ENCODE results near the gene COP1. TPM values are rescaled to one million over a fixed set of nuclear protein-coding genes. Genes with fewer than 3 reads are reported as not detected.

The COP1 gene
- total and polyA plus RNA-seq, 2 of the 4 experiments (the other 2 are of a cell fraction): 17.8 to 35.0 TPM

GRCh38 chr1:176216031-176216430 is 8.9 kb upstream of the COP1 start:
- no peak overlapping the region for H3K14ac ChIP-seq (replicated peaks; ENCODE audit: low read depth, low read length)
- no peak overlapping the region for H4K91ac ChIP-seq (ENCODE audit: insufficient read depth, low read depth, low read length)
- no TSS peak for BruUV-seq (replicated peaks)
- H3K27me3 ChIP-seq (ENCODE audit: control insufficient read depth, insufficient read depth, low read length): no peaks in the 10 kb centered on the region
- DNase-seq (no peak), ATAC-seq (ENCODE audit: low read depth) (no peak)
- ChIA-PET POLR2A (ENCODE audit: unreplicated experiment) (no interaction called here), CTCF (no interaction called here)
- H2BK5ac ChIP-seq (ENCODE audit: low read depth, low read length, poor library complexity, severe bottlenecking): no peak overlapping the region
- no peaks in the 10 kb centered on the region for H3K36me3 ChIP-seq (ENCODE audit: control insufficient read depth, insufficient read depth, low read length)
- H2BK20ac ChIP-seq (ENCODE audit: low read depth, low read length): no peak overlapping the region
- TF ChIP-seq MAZ (IDR thresholded peaks at IDR 0.05; ENCODE audit: borderline replicate concordance, low read depth, low read length) (no peak), MXI1 (IDR thresholded peaks at IDR 0.05; ENCODE audit: borderline replicate concordance, low read depth, low read length) (no peak), ELK1 (IDR thresholded peaks at IDR 0.05; ENCODE audit: borderline replicate concordance, low read depth, low read length) (no peak), RFX5 (IDR thresholded peaks at IDR 0.05; ENCODE audit: low read depth, low read length) (no peak), USF2 (IDR thresholded peaks at IDR 0.05; ENCODE audit: low read depth, low read length) (no peak), SMC3 (IDR thresholded peaks at IDR 0.05; ENCODE audit: low read depth, low read length) (no peak), FOS (IDR thresholded peaks at IDR 0.05; ENCODE audit: low read depth, low read length) (no peak), NFE2L2 (IDR thresholded peaks at IDR 0.05; ENCODE audit: low read depth, low read length) (no peak), POLR2A (IDR thresholded peaks at IDR 0.05; ENCODE audit: low read depth, low read length) (no peak), MAFK (IDR thresholded peaks at IDR 0.05; ENCODE audit: low read depth, low read length) (no peak), BHLHE40 (IDR thresholded peaks at IDR 0.05; ENCODE audit: low read depth, low read length) (no peak), CHD1 (IDR thresholded peaks at IDR 0.05; ENCODE audit: low read depth, low read length) (no peak), RAD21 (IDR thresholded peaks at IDR 0.05; ENCODE audit: low read length) (no peak)
- intact Hi-C loops (cut with micrococcal nuclease): no loop called here
- no peak overlapping the region for H2AK9ac ChIP-seq (replicated peaks; ENCODE audit: low read depth, low read length, poor library complexity)
- H2AFZ ChIP-seq (replicated peaks; ENCODE audit: low read length, poor library complexity): no peak overlapping the region
- H3K4me1 ChIP-seq (ENCODE audit: control insufficient read depth, insufficient read depth, low read length): no peaks in the 10 kb centered on the region
- H2AK5ac ChIP-seq (ENCODE audit: low read depth, low read length): no peak overlapping the region
- no peaks in the 10 kb centered on the region for H3K79me1 ChIP-seq (ENCODE audit: low read depth in 1 of 2, low read length in 2 of 2)
- WGBS, 2 experiments (ENCODE audit: extremely low coverage in 2 of 2, insufficient read length in 1 of 2): no CpG with 5 or more reads among the region's 1 CpG
- H3K9me1 ChIP-seq (ENCODE audit: insufficient read depth, low read length): no peaks in the 10 kb centered on the region
- no peaks in the 10 kb centered on the region for H4K20me1 ChIP-seq (ENCODE audit: insufficient read depth, low read length)
- H3K4me2 ChIP-seq (ENCODE audit: low read depth, low read length): no peak overlapping the region
- H4K5ac ChIP-seq (ENCODE audit: low read depth, low read length): no peak overlapping the region
- no peak overlapping the region for H3K18ac ChIP-seq (ENCODE audit: low read depth, low read length)
- H3K56ac ChIP-seq (ENCODE audit: extremely low read depth, insufficient read depth, low read length): no peak overlapping the region
- no peaks in the 10 kb centered on the region for H3K9me3 ChIP-seq (ENCODE audit: control insufficient read depth, insufficient read depth, low read length)
- H4K8ac ChIP-seq (ENCODE audit: low read depth in 2 of 2, low read length in 2 of 2): no peak overlapping the region
- no peak overlapping the region for H3K4ac ChIP-seq (ENCODE audit: low read depth, low read length)
- no peak overlapping the region for H3K4me3 ChIP-seq (ENCODE audit: insufficient read depth, low read depth, low read length)
- H3K23ac ChIP-seq (ENCODE audit: low read depth, low read length): no peak overlapping the region
- in situ Hi-C loops (cut with MboI; ENCODE audit: low sequenced_read_pairs): no loop called here
- no peak overlapping the region for H3K27ac ChIP-seq (ENCODE audit: insufficient read depth, low read length)
- H2BK120ac ChIP-seq (ENCODE audit: low read depth, low read length): no peak overlapping the region
- dilution Hi-C loops (cut with HindIII; ENCODE audit: low sequenced_read_pairs, unreplicated experiment): no loop called here
- H3K9ac ChIP-seq (ENCODE audit: low read depth, low read length): no peak overlapping the region
- no peak overlapping the region for H2BK15ac ChIP-seq (ENCODE audit: low read depth, low read length)

All from IMR-90 (cell line).